ENCODE results near the gene NFKBIB. TPM values are rescaled to one million over a fixed set of nuclear protein-coding genes. Genes with fewer than 3 reads are reported as not detected.

Gene NFKBIB
- polyA plus RNA-seq, 1 donor (not counting 4 experiments of a cell fraction or from before 2014, with no cell fraction given), result 12.3 TPM

DNA sequence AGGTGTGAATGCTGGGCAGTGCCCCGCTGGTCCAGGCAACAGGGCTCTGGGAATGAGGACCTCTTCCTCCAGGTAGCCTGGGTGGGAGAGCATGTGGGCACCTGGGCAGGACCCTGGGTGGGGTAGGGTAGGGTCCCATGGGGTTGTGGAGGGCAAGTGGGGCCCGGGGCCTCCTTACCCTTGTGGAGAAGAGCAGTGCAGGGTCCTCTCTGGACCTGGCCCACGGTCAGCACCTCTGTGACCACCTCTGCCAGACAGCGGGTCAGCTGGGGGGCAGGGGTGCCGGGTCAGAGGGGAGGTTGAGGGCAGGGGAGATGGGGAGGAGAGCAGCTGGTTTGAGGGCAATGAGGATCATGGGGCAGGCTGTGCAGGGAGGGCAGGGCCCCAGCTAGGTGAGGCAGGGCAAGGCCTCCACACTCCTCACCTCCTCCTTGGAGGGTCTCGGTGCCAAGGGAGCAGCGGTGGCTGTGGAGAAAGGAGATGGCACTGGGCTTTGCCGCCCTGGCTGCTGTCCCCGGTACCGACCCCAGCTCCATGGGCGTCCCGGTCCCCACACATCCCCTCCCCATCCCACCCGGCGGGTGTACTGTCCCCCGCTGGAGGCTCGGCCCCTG is 11.7 kb downstream of the NFKBIB start:
- Histone ChIP-seq H3K4me2 (ENCODE audit: control insufficient read depth, extremely low read depth, insufficient read depth, low read depth, low read length) (no peak overlapping the region), H3K9ac (ENCODE audit: control insufficient read depth, extremely low read depth, insufficient read depth, low read length) (no peak overlapping the region), H3K79me2 (ENCODE audit: control insufficient read depth, insufficient read depth, low read length) (no peaks in the 10 kb centered on the region), H2AFZ (ENCODE audit: control insufficient read depth, low read length) (no peak overlapping the region), H3K4me1 (ENCODE audit: control insufficient read depth, extremely low read depth, insufficient read depth, low read length) (no peaks in the 10 kb centered on the region), H3K4me3 (ENCODE audit: control insufficient read depth in 2 of 3, extremely low read depth in 1 of 3, insufficient read depth in 2 of 3, low read depth in 1 of 3, low read length in 3 of 3) (no peak overlapping the region), H3K9me1 (ENCODE audit: control insufficient read depth, extremely low read depth, insufficient read depth, low read length) (no peaks in the 10 kb centered on the region), H3K27me3 (ENCODE audit: control insufficient read depth, extremely low read depth, insufficient read depth, low read length) (no peaks in the 10 kb centered on the region), H4K20me1 (ENCODE audit: control insufficient read depth, extremely low read depth, insufficient read depth, low read length) (no peaks in the 10 kb centered on the region), H3K9me3 (ENCODE audit: control insufficient read depth, low read depth, low read length) (no peaks in the 10 kb centered on the region), H3K36me3 (ENCODE audit: control insufficient read depth in 2 of 2, extremely low read depth in 1 of 2, insufficient read depth in 2 of 2, low read length in 2 of 2) (peaks cover 4 to 5% of the 10 kb centered on the region in 2 experiments), H3K27ac (ENCODE audit: control insufficient read depth, insufficient read depth, low read length) (no peak overlapping the region)
- DNase-seq (ENCODE audit: low read depth, low spot score) (no peak), FAIRE-seq (no peak)
- TF ChIP-seq, protein P1, sequence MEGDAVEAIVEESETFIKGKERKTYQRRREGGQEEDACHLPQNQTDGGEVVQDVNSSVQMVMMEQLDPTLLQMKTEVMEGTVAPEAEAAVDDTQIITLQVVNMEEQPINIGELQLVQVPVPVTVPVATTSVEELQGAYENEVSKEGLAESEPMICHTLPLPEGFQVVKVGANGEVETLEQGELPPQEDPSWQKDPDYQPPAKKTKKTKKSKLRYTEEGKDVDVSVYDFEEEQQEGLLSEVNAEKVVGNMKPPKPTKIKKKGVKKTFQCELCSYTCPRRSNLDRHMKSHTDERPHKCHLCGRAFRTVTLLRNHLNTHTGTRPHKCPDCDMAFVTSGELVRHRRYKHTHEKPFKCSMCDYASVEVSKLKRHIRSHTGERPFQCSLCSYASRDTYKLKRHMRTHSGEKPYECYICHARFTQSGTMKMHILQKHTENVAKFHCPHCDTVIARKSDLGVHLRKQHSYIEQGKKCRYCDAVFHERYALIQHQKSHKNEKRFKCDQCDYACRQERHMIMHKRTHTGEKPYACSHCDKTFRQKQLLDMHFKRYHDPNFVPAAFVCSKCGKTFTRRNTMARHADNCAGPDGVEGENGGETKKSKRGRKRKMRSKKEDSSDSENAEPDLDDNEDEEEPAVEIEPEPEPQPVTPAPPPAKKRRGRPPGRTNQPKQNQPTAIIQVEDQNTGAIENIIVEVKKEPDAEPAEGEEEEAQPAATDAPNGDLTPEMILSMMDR (optimal IDR thresholded peaks at IDR 0.05 in 1 of 3, IDR thresholded peaks at IDR 0.05 in 1 of 3, conservative IDR thresholded peaks at IDR 0.05 in 1 of 3; ENCODE audit: extremely low read depth in 1 of 3, insufficient read depth in 2 of 3, low read length in 3 of 3), result no peak
- no peak for TF ChIP-seq EZH2 (IDR thresholded peaks at IDR 0.05; ENCODE audit: low read length)
- dilution Hi-C loops (cut with MboI; ENCODE audit: extremely low pct_ligation_motif_present, low sequenced_read_pairs), result no loop called here

DNA sequence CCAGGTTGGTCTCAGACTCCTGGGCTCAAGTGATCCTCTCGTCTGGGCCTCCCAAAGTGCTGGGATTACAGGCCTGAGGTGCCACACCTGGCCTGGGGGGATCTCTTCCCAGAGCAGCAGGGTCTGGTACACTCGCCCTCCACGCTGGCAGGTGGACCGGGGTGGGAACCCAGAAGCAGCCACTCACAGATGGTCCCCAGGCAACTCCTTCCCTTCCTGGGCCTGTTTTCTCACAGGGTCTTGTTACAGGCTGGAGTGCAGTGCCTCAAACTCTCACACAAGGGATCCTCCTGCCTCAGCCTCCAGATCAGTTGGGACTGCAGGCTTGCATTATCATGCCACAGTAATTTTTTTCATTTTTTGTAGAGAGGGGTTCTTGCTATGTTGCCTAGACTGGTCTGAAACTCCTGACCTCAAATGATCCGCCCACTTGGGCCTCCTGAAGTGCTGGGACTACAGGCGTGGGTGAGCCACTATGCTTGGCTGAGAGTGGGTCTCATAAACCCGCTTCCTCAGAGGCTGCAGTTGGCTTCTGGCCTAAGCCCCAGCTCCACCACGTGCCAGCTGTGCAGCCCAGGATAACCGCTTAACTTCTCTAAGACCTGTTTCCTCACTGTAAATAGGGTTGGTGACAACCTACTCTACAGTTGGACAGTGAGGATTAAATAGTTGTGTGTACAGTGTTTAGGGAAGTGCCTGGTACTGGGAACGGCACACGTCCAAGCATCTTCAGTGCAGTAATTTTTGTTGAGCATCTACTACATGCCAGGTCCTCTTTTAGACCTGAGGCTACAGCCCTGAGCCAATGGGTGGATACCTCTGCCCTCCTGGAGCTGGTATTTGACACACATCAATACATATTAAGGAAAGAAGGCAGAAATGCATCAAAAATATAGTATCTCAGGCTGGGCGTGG is 13.1 kb downstream of the NFKBIB start:
- H3K27me3 ChIP-seq (ENCODE audit: control insufficient read depth, extremely low read depth, insufficient read depth, low read length), result no peaks in the 10 kb centered on the region
- H3K36me3 ChIP-seq (ENCODE audit: control insufficient read depth in 2 of 2, extremely low read depth in 1 of 2, insufficient read depth in 2 of 2, low read length in 2 of 2), result no peaks in the 10 kb centered on the region
- dilution Hi-C loops (cut with MboI; ENCODE audit: extremely low pct_ligation_motif_present, low sequenced_read_pairs), result no loop called here
- no peak for TF ChIP-seq EZH2 (IDR thresholded peaks at IDR 0.05; ENCODE audit: low read length)
- TF ChIP-seq, protein P1 (optimal IDR thresholded peaks at IDR 0.05 in 1 of 3, IDR thresholded peaks at IDR 0.05 in 1 of 3, conservative IDR thresholded peaks at IDR 0.05 in 1 of 3; ENCODE audit: extremely low read depth in 1 of 3, insufficient read depth in 2 of 3, low read length in 3 of 3), result no peak
- H3K4me2 ChIP-seq (ENCODE audit: control insufficient read depth, extremely low read depth, insufficient read depth, low read depth, low read length), result no peak overlapping the region
- H3K4me1 ChIP-seq (ENCODE audit: control insufficient read depth, extremely low read depth, insufficient read depth, low read length), result no peaks in the 10 kb centered on the region
- no peaks in the 10 kb centered on the region for H3K9me3 ChIP-seq (ENCODE audit: control insufficient read depth, low read depth, low read length)
- no peaks in the 10 kb centered on the region for H3K79me2 ChIP-seq (ENCODE audit: control insufficient read depth, insufficient read depth, low read length)
- DNase-seq (ENCODE audit: low read depth, low spot score) (no peak), FAIRE-seq (no peak)
- no peak overlapping the region for H2AFZ ChIP-seq (ENCODE audit: control insufficient read depth, low read length)
- H4K20me1 ChIP-seq (ENCODE audit: control insufficient read depth, extremely low read depth, insufficient read depth, low read length), result no peaks in the 10 kb centered on the region
- no peak overlapping the region for H3K27ac ChIP-seq (ENCODE audit: control insufficient read depth, insufficient read depth, low read length)
- no peaks in the 10 kb centered on the region for H3K9me1 ChIP-seq (ENCODE audit: control insufficient read depth, extremely low read depth, insufficient read depth, low read length)
- H3K9ac ChIP-seq (ENCODE audit: control insufficient read depth, extremely low read depth, insufficient read depth, low read length), result no peak overlapping the region
- no peak overlapping the region for H3K4me3 ChIP-seq (ENCODE audit: control insufficient read depth in 2 of 3, extremely low read depth in 1 of 3, insufficient read depth in 2 of 3, low read depth in 1 of 3, low read length in 3 of 3)

Measured in keratinocyte (primary cell).